ENCODE results near the gene PFDN6. TPM values are rescaled to one million over a fixed set of nuclear protein-coding genes. Genes with fewer than 3 reads are reported as not detected.

Gene PFDN6
- total RNA-seq, 1 donor from 2014 or later = 71.6 TPM

GRCh38 chr6:33294086-33294823 is 4.9 kb downstream of the PFDN6 start:
- no peak for DNase-seq (ENCODE audit: low read depth)

- no peak for DNase-seq (ENCODE audit: low read depth)
These were observed 6.4 kb downstream of the PFDN6 start for GRCh38 chr6:33295621-33296369.

- no peak for DNase-seq (ENCODE audit: low read depth)
These were observed 7.5 kb downstream of the PFDN6 start for GRCh38 chr6:33296797-33297405.

GRCh38 chr6:33297406-33297955 is 8.1 kb downstream of the PFDN6 start:
- no peak for DNase-seq (ENCODE audit: low read depth)

- DNase-seq (ENCODE audit: low read depth) = peak; percentile 82
These were observed 8.8 kb downstream of the PFDN6 start for GRCh38 chr6:33297956-33298772.

GRCh38 chr6:33298773-33299236 is 9.4 kb downstream of the PFDN6 start, which contains the start of gene RGL2:
Gene RGL2, minus strand, starts transcription at chr6:33298942. Its CDS starts 332 bp downstream, at chr6:33298610.
- peak; percentile 79 for DNase-seq (ENCODE audit: low read depth)

- DNase-seq (ENCODE audit: low read depth) = peak; percentile 96
These were observed 10.0 kb downstream of the PFDN6 start for GRCh38 chr6:33299237-33299944.

- no peak for DNase-seq (ENCODE audit: low read depth)
These were observed 12.5 kb downstream of the PFDN6 start for GRCh38 chr6:33301877-33302276.

- no peak for DNase-seq (ENCODE audit: low read depth)
These were observed 14.8 kb downstream of the PFDN6 start for GRCh38 chr6:33304216-33304615.

- DNase-seq (ENCODE audit: low read depth) = no peak
These were observed 15.7 kb downstream of the PFDN6 start for GRCh38 chr6:33305052-33305451.

GRCh38 chr6:33306356-33306755 is 17.0 kb downstream of the PFDN6 start:
- DNase-seq (ENCODE audit: low read depth) = no peak

- peak; percentile 42 for DNase-seq (ENCODE audit: low read depth)
These were observed 23.1 kb downstream of the PFDN6 start for GRCh38 chr6:33312361-33313104.

- peak; percentile 34 for DNase-seq (ENCODE audit: low read depth)
These were observed 23.8 kb downstream of the PFDN6 start for GRCh38 chr6:33313105-33313708.

- DNase-seq (ENCODE audit: low read depth) = peak; percentile 62
These were observed 24.5 kb downstream of the PFDN6 start, which contains the start of gene TAPBP for GRCh38 chr6:33313709-33314514. Gene TAPBP, minus strand, starts transcription at chr6:33314078. Its CDS starts 37 bp downstream, at chr6:33314041.

GRCh38 chr6:33314515-33314942 is 25.1 kb downstream of the PFDN6 start:
- DNase-seq (ENCODE audit: low read depth) = peak; percentile 71

- no peak for DNase-seq (ENCODE audit: low read depth)
These were observed 25.8 kb downstream of the PFDN6 start for GRCh38 chr6:33314943-33315792.

Data from myocyte (in vitro differentiated cells).